Muscle of leg (tissue), 11 donors: ENCODE results near the gene NOS1. TPM values are rescaled to one million over a fixed set of nuclear protein-coding genes. Genes with fewer than 3 reads are reported as not detected.
"Not testable (repeated sequence)": the region's sequence is repeated elsewhere in the genome, so short reads cannot be mapped to it uniquely, and the experiment has no call there.

ENCODE experiments used
- DNase-seq: peaks from one replicate; pipeline ENCODE4 v3.0.0; 2013
- H3K27ac ChIP-seq: one replicate; pipeline ENCODE4 v1.5.1; 2013; ENCODE audit warnings: mild to moderate bottlenecking, low read length, control low read depth
- H3K27me3 ChIP-seq: one replicate; pipeline ENCODE4 v1.6.1; 2013; ENCODE audit warnings: low read length; ENCODE audit not compliant: control insufficient read depth, insufficient read depth
- H3K36me3 ChIP-seq: one replicate; pipeline ENCODE4 v1.6.1; 2013; ENCODE audit warnings: low read length; ENCODE audit not compliant: control insufficient read depth, insufficient read depth
- H3K4me1 ChIP-seq: one replicate; pipeline ENCODE4 v1.6.1; 2013; ENCODE audit warnings: low read length; ENCODE audit not compliant: control insufficient read depth, insufficient read depth
- H3K4me3 ChIP-seq: one replicate; pipeline ENCODE4 v1.5.1; 2013; ENCODE audit warnings: low read length, control low read depth
- H3K9me3 ChIP-seq: replicated peaks from 2 replicates; pipeline ENCODE4 v1.6.1; 2013; ENCODE audit warnings: low read depth, low read length; ENCODE audit not compliant: control insufficient read depth
- WGBS: methylation state at CpG from one replicate; pipeline ENCODE4 v1.1.5; 2013; ENCODE audit warnings: missing lambda C conversion rate; ENCODE audit not compliant: insufficient coverage; 5-methylcytosine and 5-hydroxymethylcytosine counted together
- polyA plus RNA-seq, 8 donors: library from polyadenylated mRNA; unstranded; fragments of 120-200 nt; gene quantifications; one replicate each; pipeline versions ENCODE4 v1.2.1 to v1.2.3, GENCODE V29; 2013; ENCODE audit warnings: inconsistent platforms in 1 of 8, low replicate concordance in 1 of 8; ENCODE audit not compliant: insufficient read length in 8 of 8, insufficient read depth in 1 of 8
- total RNA-seq: library from RNA; stranded (reverse); fragments of 120-200 nt; gene quantifications from one replicate; pipeline ENCODE4 v1.2.4, GENCODE V29; 2013

NOS1 gene
- total and polyA plus RNA-seq, 9 donors: 0.09 to 0.65 (median 0.18) TPM

DNA sequence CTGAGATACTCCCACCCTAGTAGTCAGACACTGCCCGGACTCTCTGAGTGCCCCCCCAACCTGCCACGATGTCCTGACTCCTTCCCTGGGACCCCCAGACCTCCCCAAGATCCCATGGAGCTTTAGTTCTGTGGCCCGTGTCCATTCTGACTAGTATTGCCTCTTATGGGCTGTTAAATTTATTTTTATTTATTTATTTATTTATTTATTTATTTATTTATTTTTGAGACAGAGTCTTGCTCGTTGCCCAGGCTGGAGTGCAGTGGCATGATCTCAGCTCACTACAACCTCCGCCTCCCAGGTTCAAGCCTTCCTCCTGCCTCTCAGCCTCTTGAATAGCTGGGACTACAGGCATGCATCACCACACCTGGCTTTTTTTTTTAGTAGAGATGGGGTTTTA is 140.5 kb downstream of the NOS1 start:
- H3K36me3 ChIP-seq, DNase-seq, H3K27ac ChIP-seq, H3K4me3 ChIP-seq, H3K9me3 ChIP-seq, H3K4me1 ChIP-seq: not testable (repeated sequence)
- 80% methylated on average over 1 of the region's 5 CpGs for WGBS
- peaks cover 13% of the 10 kb centered on the region for H3K27me3 ChIP-seq

DNA sequence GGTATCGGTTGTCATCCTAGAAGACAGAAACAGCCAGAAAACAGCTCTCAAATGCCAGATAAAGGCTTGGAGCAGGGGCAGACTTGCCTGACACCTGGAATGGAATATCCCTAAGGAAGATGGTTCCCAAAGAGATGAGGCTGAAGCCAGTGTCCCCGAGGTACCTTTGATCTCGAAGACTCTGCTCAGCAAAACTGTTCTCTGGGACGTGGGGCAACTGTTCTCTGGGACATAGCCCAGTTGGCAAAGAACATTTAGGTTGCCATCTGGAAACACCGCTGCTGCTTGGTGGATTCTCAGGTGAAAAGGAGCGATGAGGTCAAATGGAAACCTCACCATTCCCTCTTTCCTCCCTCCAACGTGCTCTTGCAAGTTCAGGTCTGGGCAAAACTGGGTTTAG is 143.3 kb downstream of the NOS1 start:
- H3K27ac ChIP-seq: no peak overlapping the region
- no peak for DNase-seq
- H3K4me1 ChIP-seq: no peaks in the 10 kb centered on the region
- peaks cover 17% of the 10 kb centered on the region for H3K27me3 ChIP-seq
- no peaks in the 10 kb centered on the region for H3K36me3 ChIP-seq
- WGBS: 65% methylated on average over 5 of the region's 7 CpGs
- H3K4me3 ChIP-seq: no peak overlapping the region
- H3K9me3 ChIP-seq: no peaks in the 10 kb centered on the region

DNA sequence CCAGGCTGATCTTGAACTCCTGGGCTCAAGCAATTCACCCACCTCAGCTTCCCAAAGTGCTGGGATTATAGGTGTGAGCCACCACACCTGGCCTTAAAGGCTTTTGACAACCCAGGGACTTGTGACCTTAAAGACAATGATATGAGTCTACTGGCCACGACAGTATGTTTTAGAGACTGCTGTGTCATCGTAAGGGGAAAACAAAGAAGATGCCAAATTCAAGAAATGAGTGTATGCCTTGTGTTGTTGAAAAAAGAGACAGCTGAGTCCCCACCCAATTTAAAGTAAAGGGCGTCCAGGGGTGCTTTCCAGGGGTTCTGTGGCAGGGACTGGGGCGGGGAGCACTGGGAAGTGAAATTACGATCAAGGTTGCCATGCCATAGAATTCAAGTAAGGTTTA is 144.7 kb downstream of the NOS1 start:
- DNase-seq: no peak
- Histone ChIP-seq H3K27ac (no peak overlapping the region), H3K4me1 (no peaks in the 10 kb centered on the region), H3K27me3 (peaks cover 17% of the 10 kb centered on the region), H3K4me3 (no peak overlapping the region), H3K36me3 (no peaks in the 10 kb centered on the region), H3K9me3 (no peaks in the 10 kb centered on the region)
- WGBS: 81% methylated on average over 5 of the region's 5 CpGs

DNA sequence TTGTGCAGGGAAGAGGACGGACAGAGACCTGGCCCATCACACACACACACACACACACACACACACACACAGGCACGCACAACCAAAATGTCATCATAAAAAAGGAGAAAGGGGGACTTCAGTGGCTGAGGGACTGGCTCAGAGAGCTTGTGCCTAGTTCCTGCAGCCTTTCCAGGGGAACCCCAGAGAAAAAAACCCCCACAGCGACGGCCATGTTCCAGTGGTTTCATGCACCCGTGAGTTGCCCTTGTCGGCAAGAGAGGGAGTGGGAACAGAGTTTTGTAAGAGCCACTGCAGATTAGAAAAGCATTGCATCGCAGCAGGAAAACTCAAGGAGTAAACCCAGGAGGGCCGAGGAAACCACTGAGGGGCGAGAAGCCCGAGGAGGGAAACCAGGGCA is 146.6 kb downstream of the NOS1 start:
- H3K4me3 ChIP-seq: no peak overlapping the region
- H3K27ac ChIP-seq: no peak overlapping the region
- H3K4me1 ChIP-seq: no peaks in the 10 kb centered on the region
- no peak for DNase-seq
- H3K9me3 ChIP-seq: no peaks in the 10 kb centered on the region
- no peaks in the 10 kb centered on the region for H3K36me3 ChIP-seq
- peaks cover 17% of the 10 kb centered on the region for H3K27me3 ChIP-seq
- 71% methylated on average over 8 of the region's 10 CpGs for WGBS

DNA sequence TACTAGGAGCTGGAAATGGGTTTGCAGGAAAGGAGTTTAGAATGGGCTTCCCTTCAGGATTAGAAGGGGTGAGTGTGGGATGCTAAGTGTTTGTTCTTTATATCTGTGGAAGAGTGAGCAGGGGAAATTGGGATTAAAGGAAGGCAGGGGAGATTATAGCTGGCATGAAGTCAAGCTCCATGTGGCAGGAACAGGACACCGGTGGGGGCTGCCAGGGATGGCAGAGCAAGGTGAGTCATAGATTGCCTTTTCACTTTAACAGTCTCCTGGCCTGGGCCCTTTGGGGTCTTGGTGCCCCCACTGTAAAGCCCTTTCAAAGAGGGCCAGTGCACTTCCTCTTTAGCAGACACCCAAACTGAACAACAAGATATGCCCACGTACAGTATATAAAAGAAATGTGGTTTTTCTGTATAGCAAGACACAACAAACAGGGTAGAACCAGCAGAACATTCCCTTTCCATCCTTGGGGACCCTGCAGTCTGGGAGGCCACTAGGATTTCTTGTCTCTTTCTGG is 148.1 kb downstream of the NOS1 start:
- Histone ChIP-seq H3K27ac (no peak overlapping the region), H3K4me3 (no peak overlapping the region), H3K4me1 (no peaks in the 10 kb centered on the region), H3K36me3 (no peaks in the 10 kb centered on the region), H3K27me3 (peaks cover 13% of the 10 kb centered on the region), H3K9me3 (no peaks in the 10 kb centered on the region)
- 13% methylated on average over 1 of the region's 2 CpGs for WGBS
- no peak for DNase-seq

DNA sequence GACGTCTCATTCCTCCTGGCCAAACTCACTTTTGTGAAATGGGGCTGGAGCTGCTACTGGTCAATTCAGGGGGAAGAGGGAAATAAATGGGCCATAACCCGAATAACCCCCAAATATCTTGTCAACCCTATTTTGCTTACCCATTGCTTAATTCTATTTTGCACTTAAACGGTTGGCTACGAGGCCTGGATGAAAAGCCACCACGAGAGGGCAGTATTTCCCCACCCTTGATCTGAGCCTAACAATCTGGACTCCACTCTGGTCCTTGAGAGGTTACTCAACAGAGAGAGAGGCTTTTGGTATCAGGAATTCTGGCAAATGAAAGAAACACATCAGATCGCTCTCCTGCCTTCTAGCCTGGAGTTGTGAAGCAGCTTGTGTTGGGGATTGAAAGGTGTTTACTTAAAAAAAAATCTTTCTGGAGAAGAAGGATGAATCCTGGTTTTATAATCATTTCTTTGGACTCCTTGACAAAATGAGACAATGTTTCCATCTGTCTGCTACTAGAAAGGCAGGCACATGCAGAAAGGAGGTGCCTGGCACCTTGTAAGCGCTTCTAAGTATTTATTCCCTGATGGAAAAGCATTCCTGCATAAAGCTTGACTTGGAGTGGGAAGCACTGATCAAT is 148.7 kb downstream of the NOS1 start:
- no peaks in the 10 kb centered on the region for H3K36me3 ChIP-seq
- no peaks in the 10 kb centered on the region for H3K9me3 ChIP-seq
- H3K4me1 ChIP-seq: no peaks in the 10 kb centered on the region
- DNase-seq: peak; percentile 89
- H3K4me3 ChIP-seq: no peak overlapping the region
- no peak overlapping the region for H3K27ac ChIP-seq
- WGBS: 25% methylated on average over 2 of the region's 7 CpGs
- H3K27me3 ChIP-seq: peaks cover 8% of the 10 kb centered on the region

DNA sequence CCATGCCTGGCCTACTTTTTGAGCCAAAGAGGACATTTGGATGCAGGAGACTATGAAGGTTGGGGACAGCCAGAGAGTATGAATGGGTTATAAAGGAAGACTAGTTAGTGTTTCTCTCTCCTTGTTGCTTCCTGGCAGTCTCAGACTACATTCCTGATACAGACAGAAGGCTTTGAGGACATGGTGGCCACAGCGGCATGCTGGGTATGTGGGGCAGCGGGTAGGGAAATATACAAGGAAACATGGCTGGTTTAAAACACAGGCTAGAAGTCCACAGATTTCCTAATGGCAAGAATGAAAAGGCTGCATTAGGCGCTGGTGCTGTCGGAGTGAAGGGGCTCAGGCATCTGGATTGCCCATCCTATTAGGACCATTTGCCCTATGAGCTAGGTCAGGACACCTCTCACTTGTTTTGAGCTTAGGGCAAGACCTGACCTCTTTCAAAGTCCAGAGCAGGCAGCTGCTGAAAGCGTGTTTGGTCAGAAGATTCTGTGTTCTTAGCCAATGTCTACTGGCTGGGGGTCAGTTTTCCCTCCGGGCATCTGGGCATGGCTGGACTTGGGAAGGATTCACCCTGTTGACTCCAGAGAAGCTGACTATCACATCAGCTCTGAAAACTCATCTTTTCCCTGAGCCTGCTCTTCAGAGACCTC is 151.0 kb downstream of the NOS1 start:
- no peak overlapping the region for H3K27ac ChIP-seq
- no peaks in the 10 kb centered on the region for H3K4me1 ChIP-seq
- peaks cover 10% of the 10 kb centered on the region for H3K27me3 ChIP-seq
- no peak for DNase-seq
- no peak overlapping the region for H3K4me3 ChIP-seq
- H3K9me3 ChIP-seq: no peaks in the 10 kb centered on the region
- no peaks in the 10 kb centered on the region for H3K36me3 ChIP-seq
- 82% methylated on average over 5 of the region's 6 CpGs for WGBS

DNA sequence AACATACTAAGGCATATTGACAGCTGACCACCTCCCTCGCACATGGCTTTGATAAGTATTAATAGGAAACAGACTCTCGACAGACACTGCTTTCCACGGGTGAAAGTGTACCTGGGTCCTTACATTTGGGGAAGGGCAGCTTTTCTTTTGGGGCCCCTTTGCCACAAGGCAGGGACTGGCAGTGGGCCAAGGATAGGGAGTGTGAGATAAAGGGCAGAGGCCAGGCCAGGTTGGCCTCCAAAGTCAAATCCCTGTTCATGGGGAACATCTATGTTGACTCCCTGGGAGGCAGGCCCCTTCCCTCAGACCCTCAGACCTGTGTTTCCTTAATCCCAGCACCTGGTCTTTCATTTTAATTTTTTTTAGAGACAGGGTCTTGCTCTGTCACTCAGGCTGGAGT is 151.8 kb downstream of the NOS1 start:
- peaks cover 9% of the 10 kb centered on the region for H3K27me3 ChIP-seq
- H3K36me3 ChIP-seq: no peaks in the 10 kb centered on the region
- no peak overlapping the region for H3K27ac ChIP-seq
- no peak for DNase-seq
- no peaks in the 10 kb centered on the region for H3K4me1 ChIP-seq
- H3K4me3 ChIP-seq: no peak overlapping the region
- 33% methylated on average over 1 of the region's 3 CpGs for WGBS
- H3K9me3 ChIP-seq: no peaks in the 10 kb centered on the region

DNA sequence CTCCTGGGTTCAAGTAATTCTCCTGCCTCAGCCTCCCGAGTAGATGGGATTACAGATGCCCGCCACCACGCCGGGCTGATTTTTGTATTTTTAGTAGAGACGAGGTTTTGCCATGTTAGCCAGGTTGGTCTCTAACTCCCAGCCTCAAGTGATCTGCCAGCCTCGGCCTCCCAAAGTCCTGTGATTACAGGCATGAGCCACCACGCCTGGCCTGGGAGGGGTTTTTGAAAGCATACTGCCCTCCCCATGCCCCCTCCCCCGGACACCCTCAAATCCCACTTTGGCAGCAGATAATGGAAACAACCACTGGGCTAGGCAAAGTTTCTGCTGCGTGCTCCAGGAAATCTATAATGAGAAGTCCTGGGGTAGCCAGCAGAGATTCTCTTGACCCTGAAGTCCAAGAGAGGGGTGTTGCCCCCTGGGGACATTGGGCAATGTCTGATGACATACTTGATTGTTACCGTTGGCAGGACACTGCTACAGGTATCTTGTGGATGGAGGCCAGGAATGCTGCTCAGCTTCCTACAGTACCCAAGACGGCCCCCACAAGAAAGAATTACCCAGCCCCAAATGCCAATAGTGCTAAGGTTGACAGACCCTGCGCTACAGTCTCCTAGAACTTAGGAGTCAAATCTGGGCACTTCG is 152.5 kb downstream of the NOS1 start:
- DNase-seq: no peak
- Histone ChIP-seq H3K27me3 (peaks cover 9% of the 10 kb centered on the region), H3K36me3 (no peaks in the 10 kb centered on the region), H3K27ac (no peak overlapping the region), H3K9me3 (no peaks in the 10 kb centered on the region), H3K4me1 (no peaks in the 10 kb centered on the region), H3K4me3 (no peak overlapping the region)
- WGBS: 70% methylated on average over 6 of the region's 13 CpGs

DNA sequence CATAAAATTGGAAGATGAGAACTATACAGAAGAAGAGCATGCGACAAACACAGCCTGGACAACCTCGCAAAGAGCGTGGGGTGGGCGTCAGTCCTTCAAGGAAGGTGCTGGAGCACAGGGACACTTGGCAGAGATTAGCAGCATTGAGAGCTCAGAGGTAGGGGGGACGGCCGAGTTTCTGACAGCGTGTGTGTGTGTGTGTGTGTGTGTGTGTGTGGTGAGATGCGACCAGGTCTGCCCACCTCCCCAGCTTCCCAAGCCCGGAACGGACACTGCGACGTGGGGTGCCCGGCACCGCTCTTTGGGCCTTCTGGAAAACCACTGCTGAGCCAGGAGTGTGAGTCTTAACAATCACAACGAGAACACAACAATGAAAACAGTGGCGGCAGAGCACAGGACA is 153.2 kb downstream of the NOS1 start:
- peaks cover 8% of the 10 kb centered on the region for H3K27me3 ChIP-seq

More for the DNA sequence above, 153.2 kb downstream of the NOS1 start:
- WGBS: 74% methylated on average over 13 of the region's 16 CpGs
- no peaks in the 10 kb centered on the region for H3K9me3 ChIP-seq
- H3K4me3 ChIP-seq: no peak overlapping the region
- H3K36me3 ChIP-seq: no peaks in the 10 kb centered on the region
- no peak overlapping the region for H3K27ac ChIP-seq
- no peak for DNase-seq
- H3K4me1 ChIP-seq: no peaks in the 10 kb centered on the region
